GM12872 (cell line): ENCODE data around the gene CCDC6.

ENCODE experiments used
- CTCF ChIP-seq: IDR thresholded peaks from 3 replicates; pipeline ENCODE4 v1.5.1; 2011; ENCODE audit warnings: low read depth, mild to moderate bottlenecking, low read length, moderate library complexity; ENCODE audit not compliant: insufficient read depth

Gene CCDC6

GRCh38 chr10:59910867-59911266, 4.5 kb upstream of the CCDC6 start:
- TF ChIP-seq CTCF = no peak

GRCh38 chr10:59909815-59910214, 3.5 kb upstream of the CCDC6 start:
- no peak for TF ChIP-seq CTCF

- TF ChIP-seq CTCF = no peak
Observed at GRCh38 chr10:59908808-59909143, 2.4 kb upstream of the CCDC6 start.

GRCh38 chr10:59907918-59908807, 1.8 kb upstream of the CCDC6 start:
- no peak for TF ChIP-seq CTCF

- TF ChIP-seq CTCF = no peak
Observed at GRCh38 chr10:59907537-59907917, 1.2 kb upstream of the CCDC6 start.

GRCh38 chr10:59905731-59906416, 482 bp downstream of the CCDC6 start:
- TF ChIP-seq CTCF = no peak

GRCh38 chr10:59905066-59905730, 1.2 kb downstream of the CCDC6 start:
- TF ChIP-seq CTCF = no peak
